ENCODE measurements around the gene ARHGEF17.

The ARHGEF17 gene

DNA sequence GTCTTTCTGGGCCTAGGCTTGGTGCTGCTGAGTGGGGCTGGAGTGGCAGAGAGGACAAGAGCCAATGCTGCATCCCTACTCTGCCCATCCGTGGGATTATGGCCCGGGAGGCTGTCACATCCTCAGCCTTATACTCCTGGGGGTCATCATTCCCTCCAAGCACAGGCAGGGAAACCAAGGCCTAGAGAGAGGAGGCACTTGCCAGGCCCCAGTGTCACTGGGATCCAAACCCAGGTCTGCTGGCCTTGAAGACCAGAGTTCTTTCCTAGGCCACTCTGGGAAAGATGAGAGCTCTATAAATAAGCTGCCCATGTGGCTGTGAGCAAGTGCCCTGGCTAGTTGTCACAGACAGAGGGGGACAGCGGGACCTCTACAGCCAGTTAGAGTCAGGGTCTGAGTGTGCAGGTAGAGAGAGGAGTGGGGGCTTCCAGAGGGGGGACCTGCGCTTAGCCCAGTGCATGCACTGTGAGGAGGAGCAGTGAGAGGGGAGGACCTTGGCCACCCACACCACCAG lies 72.9 kb downstream of the ARHGEF17 start:
- no peak for TF ChIP-seq ZNF70 (CRISPR knock-in tag; IDR thresholded peaks at IDR 0.05)

DNA sequence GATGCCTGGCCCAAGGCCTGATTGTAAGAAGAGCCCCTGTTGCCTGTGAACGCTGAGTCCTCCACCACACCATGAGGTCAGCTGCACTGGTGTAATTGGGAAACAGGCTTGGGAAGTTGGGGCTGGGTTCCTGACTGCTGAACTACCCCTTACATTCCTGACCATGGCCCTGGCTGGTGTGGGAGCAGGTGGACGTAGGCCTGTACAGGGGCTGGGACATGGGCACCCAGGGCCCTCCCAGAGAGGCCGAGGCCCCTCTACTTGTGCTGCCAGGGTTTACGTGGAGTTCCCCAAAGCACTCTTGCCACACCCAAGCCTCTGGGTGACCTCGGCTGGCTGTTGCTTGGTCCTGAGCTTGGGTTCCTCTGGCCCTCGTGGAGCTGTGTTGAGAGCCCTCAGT lies 73.5 kb downstream of the ARHGEF17 start:
- no peak for ATAC-seq
- no peak for TF ChIP-seq ZNF8 (CRISPR knock-in tag; IDR thresholded peaks at IDR 0.05)
- TF ChIP-seq, protein P1, sequence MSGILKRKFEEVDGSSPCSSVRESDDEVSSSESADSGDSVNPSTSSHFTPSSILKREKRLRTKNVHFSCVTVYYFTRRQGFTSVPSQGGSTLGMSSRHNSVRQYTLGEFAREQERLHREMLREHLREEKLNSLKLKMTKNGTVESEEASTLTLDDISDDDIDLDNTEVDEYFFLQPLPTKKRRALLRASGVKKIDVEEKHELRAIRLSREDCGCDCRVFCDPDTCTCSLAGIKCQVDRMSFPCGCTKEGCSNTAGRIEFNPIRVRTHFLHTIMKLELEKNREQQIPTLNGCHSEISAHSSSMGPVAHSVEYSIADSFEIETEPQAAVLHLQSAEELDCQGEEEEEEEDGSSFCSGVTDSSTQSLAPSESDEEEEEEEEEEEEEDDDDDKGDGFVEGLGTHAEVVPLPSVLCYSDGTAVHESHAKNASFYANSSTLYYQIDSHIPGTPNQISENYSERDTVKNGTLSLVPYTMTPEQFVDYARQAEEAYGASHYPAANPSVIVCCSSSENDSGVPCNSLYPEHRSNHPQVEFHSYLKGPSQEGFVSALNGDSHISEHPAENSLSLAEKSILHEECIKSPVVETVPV (CRISPR knock-in tag; IDR thresholded peaks at IDR 0.05), result no peak
- no peak for TF ChIP-seq ZNF70 (CRISPR knock-in tag; IDR thresholded peaks at IDR 0.05)
- TF ChIP-seq SNAI2 (CRISPR knock-in tag; IDR thresholded peaks at IDR 0.05), result no peak
- TF ChIP-seq, protein P2, sequence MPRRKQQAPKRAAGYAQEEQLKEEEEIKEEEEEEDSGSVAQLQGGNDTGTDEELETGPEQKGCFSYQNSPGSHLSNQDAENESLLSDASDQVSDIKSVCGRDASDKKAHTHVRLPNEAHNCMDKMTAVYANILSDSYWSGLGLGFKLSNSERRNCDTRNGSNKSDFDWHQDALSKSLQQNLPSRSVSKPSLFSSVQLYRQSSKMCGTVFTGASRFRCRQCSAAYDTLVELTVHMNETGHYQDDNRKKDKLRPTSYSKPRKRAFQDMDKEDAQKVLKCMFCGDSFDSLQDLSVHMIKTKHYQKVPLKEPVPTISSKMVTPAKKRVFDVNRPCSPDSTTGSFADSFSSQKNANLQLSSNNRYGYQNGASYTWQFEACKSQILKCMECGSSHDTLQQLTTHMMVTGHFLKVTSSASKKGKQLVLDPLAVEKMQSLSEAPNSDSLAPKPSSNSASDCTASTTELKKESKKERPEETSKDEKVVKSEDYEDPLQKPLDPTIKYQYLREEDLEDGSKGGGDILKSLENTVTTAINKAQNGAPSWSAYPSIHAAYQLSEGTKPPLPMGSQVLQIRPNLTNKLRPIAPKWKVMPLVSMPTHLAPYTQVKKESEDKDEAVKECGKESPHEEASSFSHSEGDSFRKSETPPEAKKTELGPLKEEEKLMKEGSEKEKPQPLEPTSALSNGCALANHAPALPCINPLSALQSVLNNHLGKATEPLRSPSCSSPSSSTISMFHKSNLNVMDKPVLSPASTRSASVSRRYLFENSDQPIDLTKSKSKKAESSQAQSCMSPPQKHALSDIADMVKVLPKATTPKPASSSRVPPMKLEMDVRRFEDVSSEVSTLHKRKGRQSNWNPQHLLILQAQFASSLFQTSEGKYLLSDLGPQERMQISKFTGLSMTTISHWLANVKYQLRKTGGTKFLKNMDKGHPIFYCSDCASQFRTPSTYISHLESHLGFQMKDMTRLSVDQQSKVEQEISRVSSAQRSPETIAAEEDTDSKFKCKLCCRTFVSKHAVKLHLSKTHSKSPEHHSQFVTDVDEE (CRISPR knock-in tag; IDR thresholded peaks at IDR 0.05), result no peak
- TF ChIP-seq RARB (CRISPR knock-in tag; IDR thresholded peaks at IDR 0.05), result no peak
- no peak for TF ChIP-seq ZNF565 (CRISPR knock-in tag; conservative IDR thresholded peaks at IDR 0.05; ENCODE audit: low read depth)
- no peak for TF ChIP-seq CSDC2 (CRISPR knock-in tag; IDR thresholded peaks at IDR 0.05)
- no peak for TF ChIP-seq TOX (CRISPR knock-in tag; IDR thresholded peaks at IDR 0.05; ENCODE audit: borderline replicate concordance)
- TF ChIP-seq GLIS3 (CRISPR knock-in tag; IDR thresholded peaks at IDR 0.05), result no peak
- TF ChIP-seq ESRRG (CRISPR knock-in tag; IDR thresholded peaks at IDR 0.05), result no peak
- TF ChIP-seq, protein P3, sequence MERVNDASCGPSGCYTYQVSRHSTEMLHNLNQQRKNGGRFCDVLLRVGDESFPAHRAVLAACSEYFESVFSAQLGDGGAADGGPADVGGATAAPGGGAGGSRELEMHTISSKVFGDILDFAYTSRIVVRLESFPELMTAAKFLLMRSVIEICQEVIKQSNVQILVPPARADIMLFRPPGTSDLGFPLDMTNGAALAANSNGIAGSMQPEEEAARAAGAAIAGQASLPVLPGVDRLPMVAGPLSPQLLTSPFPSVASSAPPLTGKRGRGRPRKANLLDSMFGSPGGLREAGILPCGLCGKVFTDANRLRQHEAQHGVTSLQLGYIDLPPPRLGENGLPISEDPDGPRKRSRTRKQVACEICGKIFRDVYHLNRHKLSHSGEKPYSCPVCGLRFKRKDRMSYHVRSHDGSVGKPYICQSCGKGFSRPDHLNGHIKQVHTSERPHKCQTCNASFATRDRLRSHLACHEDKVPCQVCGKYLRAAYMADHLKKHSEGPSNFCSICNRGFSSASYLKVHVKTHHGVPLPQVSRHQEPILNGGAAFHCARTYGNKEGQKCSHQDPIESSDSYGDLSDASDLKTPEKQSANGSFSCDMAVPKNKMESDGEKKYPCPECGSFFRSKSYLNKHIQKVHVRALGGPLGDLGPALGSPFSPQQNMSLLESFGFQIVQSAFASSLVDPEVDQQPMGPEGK (CRISPR knock-in tag; IDR thresholded peaks at IDR 0.05; ENCODE audit: borderline replicate concordance), result no peak

More for the DNA sequence above, 72.9 kb downstream of the ARHGEF17 start:
- no peak for ATAC-seq

DNA sequence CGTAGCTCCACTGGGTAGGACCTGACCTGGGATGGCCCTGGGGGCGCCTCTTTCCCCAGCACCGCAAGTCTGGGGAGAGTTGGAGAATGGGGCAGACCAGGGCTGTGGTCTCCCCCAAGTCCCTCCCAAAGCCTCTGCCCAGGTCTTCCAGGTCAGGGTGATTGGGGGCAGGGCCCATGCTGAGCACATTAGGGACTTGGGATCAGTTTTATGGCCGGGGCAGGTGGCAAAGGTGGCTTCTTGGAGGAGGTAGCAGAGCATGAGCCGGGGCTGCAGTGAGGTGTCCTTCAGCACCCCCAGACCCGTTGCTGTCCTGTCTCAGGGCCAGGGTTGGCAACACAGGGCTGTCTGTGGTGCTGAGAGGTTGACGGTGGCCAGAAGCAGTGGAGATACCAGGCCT lies 74.1 kb downstream of the ARHGEF17 start:
- no peak for ATAC-seq
- TF ChIP-seq, protein P4, sequence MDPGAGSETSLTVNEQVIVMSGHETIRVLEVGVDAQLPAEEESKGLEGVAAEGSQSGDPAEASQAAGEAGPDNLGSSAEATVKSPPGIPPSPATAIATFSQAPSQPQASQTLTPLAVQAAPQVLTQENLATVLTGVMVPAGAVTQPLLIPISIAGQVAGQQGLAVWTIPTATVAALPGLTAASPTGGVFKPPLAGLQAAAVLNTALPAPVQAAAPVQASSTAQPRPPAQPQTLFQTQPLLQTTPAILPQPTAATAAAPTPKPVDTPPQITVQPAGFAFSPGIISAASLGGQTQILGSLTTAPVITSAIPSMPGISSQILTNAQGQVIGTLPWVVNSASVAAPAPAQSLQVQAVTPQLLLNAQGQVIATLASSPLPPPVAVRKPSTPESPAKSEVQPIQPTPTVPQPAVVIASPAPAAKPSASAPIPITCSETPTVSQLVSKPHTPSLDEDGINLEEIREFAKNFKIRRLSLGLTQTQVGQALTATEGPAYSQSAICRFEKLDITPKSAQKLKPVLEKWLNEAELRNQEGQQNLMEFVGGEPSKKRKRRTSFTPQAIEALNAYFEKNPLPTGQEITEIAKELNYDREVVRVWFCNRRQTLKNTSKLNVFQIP (CRISPR knock-in tag; IDR thresholded peaks at IDR 0.05; ENCODE audit: borderline replicate concordance, low read depth), result no peak
- TF ChIP-seq ZFP30 (CRISPR knock-in tag; IDR thresholded peaks at IDR 0.05) (no peak), TOX (CRISPR knock-in tag; IDR thresholded peaks at IDR 0.05; ENCODE audit: borderline replicate concordance) (no peak), PPARA (CRISPR knock-in tag; IDR thresholded peaks at IDR 0.05; ENCODE audit: borderline replicate concordance) (no peak), GLIS3 (CRISPR knock-in tag; IDR thresholded peaks at IDR 0.05) (no peak), CSDC2 (CRISPR knock-in tag; IDR thresholded peaks at IDR 0.05) (no peak), BACH2 (CRISPR knock-in tag; IDR thresholded peaks at IDR 0.05; ENCODE audit: borderline replicate concordance) (no peak), ESRRG (CRISPR knock-in tag; IDR thresholded peaks at IDR 0.05) (no peak), SNAI2 (CRISPR knock-in tag; IDR thresholded peaks at IDR 0.05) (no peak), ZFP3 (CRISPR knock-in tag; IDR thresholded peaks at IDR 0.05) (no peak), ZNF70 (CRISPR knock-in tag; IDR thresholded peaks at IDR 0.05) (no peak), ZNF565 (CRISPR knock-in tag; conservative IDR thresholded peaks at IDR 0.05; ENCODE audit: low read depth) (no peak), RARB (CRISPR knock-in tag; IDR thresholded peaks at IDR 0.05) (no peak), ARNTL (CRISPR knock-in tag; IDR thresholded peaks at IDR 0.05; ENCODE audit: borderline replicate concordance, low read depth) (no peak)
- TF ChIP-seq, protein P3 (CRISPR knock-in tag; IDR thresholded peaks at IDR 0.05; ENCODE audit: borderline replicate concordance), result no peak
- TF ChIP-seq, protein P2 (CRISPR knock-in tag; IDR thresholded peaks at IDR 0.05), result no peak
- TF ChIP-seq, protein P1 (CRISPR knock-in tag; IDR thresholded peaks at IDR 0.05), result no peak
- TF ChIP-seq, protein P5, sequence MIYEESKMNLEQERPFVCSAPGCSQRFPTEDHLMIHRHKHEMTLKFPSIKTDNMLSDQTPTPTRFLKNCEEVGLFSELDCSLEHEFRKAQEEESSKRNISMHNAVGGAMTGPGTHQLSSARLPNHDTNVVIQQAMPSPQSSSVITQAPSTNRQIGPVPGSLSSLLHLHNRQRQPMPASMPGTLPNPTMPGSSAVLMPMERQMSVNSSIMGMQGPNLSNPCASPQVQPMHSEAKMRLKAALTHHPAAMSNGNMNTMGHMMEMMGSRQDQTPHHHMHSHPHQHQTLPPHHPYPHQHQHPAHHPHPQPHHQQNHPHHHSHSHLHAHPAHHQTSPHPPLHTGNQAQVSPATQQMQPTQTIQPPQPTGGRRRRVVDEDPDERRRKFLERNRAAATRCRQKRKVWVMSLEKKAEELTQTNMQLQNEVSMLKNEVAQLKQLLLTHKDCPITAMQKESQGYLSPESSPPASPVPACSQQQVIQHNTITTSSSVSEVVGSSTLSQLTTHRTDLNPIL (CRISPR knock-in tag; IDR thresholded peaks at IDR 0.05; ENCODE audit: low read depth), result no peak

All from SK-N-SH treated with all-trans-retinoic acid at 6 μM for 48 hours (cell line).